Measurements from ENCODE around the gene TSC2. TPM values are rescaled to one million over a fixed set of nuclear protein-coding genes. Genes with fewer than 3 reads are reported as not detected.

TSC2 gene
- total RNA-seq (100 to 1,000 TPM in 3 of 5 donors, 10 to 100 TPM in 2; 68.5 to 369 (median 118) TPM), polyA plus RNA-seq (10 to 100 TPM; 40.8 to 46.0 (median 41.1) TPM)
- long read RNA-seq, donor 1, partial matches to known transcripts = 0 of 3 reads
- long read RNA-seq, donor 1, other reads (novel, unspliced or antisense) = 0 of 3 reads
- long read RNA-seq, donor 2, full-length matches to known transcripts = 4 of 4 reads
- long read RNA-seq, donor 2, partial matches to known transcripts = 0 of 4 reads
- long read RNA-seq, donor 2, other reads (novel, unspliced or antisense) = 0 of 4 reads
- long read RNA-seq, donor 3, partial matches to known transcripts = 17 of 19 reads
- long read RNA-seq, donor 3, other reads (novel, unspliced or antisense) = 0 of 19 reads
- long read RNA-seq, donor 4 = 0 reads
- long read RNA-seq, donor 5, full-length matches to known transcripts = 4 of 10 reads
- long read RNA-seq, donor 5, partial matches to known transcripts = 6 of 10 reads
- long read RNA-seq, donor 5, other reads (novel, unspliced or antisense) = 0 of 10 reads
- long read RNA-seq, donor 6, full-length matches to known transcripts = 8 of 8 reads
- long read RNA-seq, donor 6, partial matches to known transcripts = 0 of 8 reads
- long read RNA-seq, donor 6, other reads (novel, unspliced or antisense) = 0 of 8 reads
- long read RNA-seq, donor 7, partial matches to known transcripts = 0 of 1 reads
- long read RNA-seq, donor 7, other reads (novel, unspliced or antisense) = 0 of 1 reads
- long read RNA-seq, donor 8, partial matches to known transcripts = 0 of 3 reads
- long read RNA-seq, donor 8, other reads (novel, unspliced or antisense) = 0 of 3 reads
- long read RNA-seq, donor 9, partial matches to known transcripts = 5 of 5 reads
- long read RNA-seq, donor 9, other reads (novel, unspliced or antisense) = 0 of 5 reads
- long read RNA-seq, donor 10 = 0 reads

GRCh38 chr16:2047330-2048115, at the start of gene TSC2, which contains the start of gene NTHL1:
Gene TSC2 (plus strand): TSS chr16:2047985. CDS start chr16:2048616, 631 bp downstream.
Gene NTHL1 (minus strand): TSS chr16:2047834. CDS start chr16:2047823, 11 bp downstream.
- intact Hi-C loops (cut with DNase I; ENCODE audit: low total_unique reads) = no loop called here
- Histone ChIP-seq H3K4me1 (peaks cover 35 to 64% (median 56%) of the 10 kb centered on the region in 4 donors), H3K27ac (peak within 1 kb of the TSS; percentile 80 to 89 (median 81)), H3K36me3 (peaks cover 12 to 39% (median 28%) of the 10 kb centered on the region in 4 donors), H3K27me3 (no peaks in the 10 kb centered on the region), H3K9me3 (no peaks in the 10 kb centered on the region), H3K4me3 (peak within 1 kb of the TSS; percentile 77 to 99 (median 98))
- TF ChIP-seq POLR2A (IDR thresholded peaks at IDR 0.05) = no peak
- TF ChIP-seq POLR2AphosphoS5 (IDR thresholded peaks at IDR 0.05) = peak; percentile 51 to 93 (median 83)
- peak in 5 of 7 experiments; percentile 8 to 70 (median 52) for TF ChIP-seq CTCF (IDR thresholded peaks at IDR 0.05)
- WGBS, 5 donors = 0 to 1% (median 0%) methylated on average over 47 to 81 of the region's 81 CpGs
- peak; percentile 97 to 99 for DNase-seq

- TF ChIP-seq POLR2A (IDR thresholded peaks at IDR 0.05) = no peak
- no peak for TF ChIP-seq POLR2AphosphoS5 (IDR thresholded peaks at IDR 0.05)
- TF ChIP-seq CTCF (IDR thresholded peaks at IDR 0.05) = no peak
- no peak for TF ChIP-seq EP300 (IDR thresholded peaks at IDR 0.05)
- Histone ChIP-seq H3K27me3 (no peaks in the 10 kb centered on the region), H3K4me3 (no peak overlapping the region), H3K4me1 (peaks cover 0 to 6% (median 4%) of the 10 kb centered on the region in 4 donors), H3K27ac (peak overlapping the region in 1 of 5 donors; percentile 53), H3K36me3 (peaks cover 52 to 76% (median 68%) of the 10 kb centered on the region in 4 donors), H3K9me3 (no peaks in the 10 kb centered on the region)
- no peak for DNase-seq
- intact Hi-C loops (cut with DNase I; ENCODE audit: low total_unique reads) = no loop called here
- WGBS, 5 donors = 90 to 97% (median 91%) methylated on average over 20 to 27 of the region's 27 CpGs
Observed at GRCh38 chr16:1998360-1998835, 49.4 kb upstream of the TSC2 start.

GRCh38 chr16:1998852-1999801, 48.7 kb upstream of the TSC2 start:
- H3K27me3 ChIP-seq = no peaks in the 10 kb centered on the region
- TF ChIP-seq CTCF (IDR thresholded peaks at IDR 0.05) = no peak
- TF ChIP-seq POLR2A (IDR thresholded peaks at IDR 0.05) = no peak
- TF ChIP-seq EP300 (IDR thresholded peaks at IDR 0.05) = no peak
- no peak for TF ChIP-seq POLR2AphosphoS5 (IDR thresholded peaks at IDR 0.05)
- WGBS, 5 donors = 93 to 95% (median 94%) methylated on average over 19 to 39 of the region's 39 CpGs
- no peak for DNase-seq
- no peak overlapping the region for H3K4me3 ChIP-seq
- peaks cover 4 to 14% (median 12%) of the 10 kb centered on the region in 4 donors for H3K4me1 ChIP-seq
- H3K36me3 ChIP-seq = peaks cover 52 to 79% (median 70%) of the 10 kb centered on the region in 4 donors
- H3K27ac ChIP-seq = no peak overlapping the region
- intact Hi-C loops (cut with DNase I; ENCODE audit: low total_unique reads) = no loop called here
- H3K9me3 ChIP-seq = no peaks in the 10 kb centered on the region
